Spleen (tissue), 7 donors: ENCODE measurements around the gene IKBKE.

Experiments
- CTCF ChIP-seq, 11 experiments: fragments of 200-600 bp in 7 of 11; fragments of 450-650 bp in 4 of 11; sonication (generic) in 4 of 11; IDR thresholded peaks in 8 of 11; conservative IDR thresholded peaks in 3 of 11; 1 replicate in 7 of 11; 2 replicates in 4 of 11; pipeline versions ENCODE4 v1.4.0 to v1.8.0; 2016 to 2021; ENCODE audit warnings: antibody characterized with exemption in 11 of 11, inconsistent platforms in 4 of 11, mild to moderate bottlenecking in 1 of 11
- POLR2AphosphoS5 ChIP-seq, 3 donors: sonication (generic); formaldehyde crosslinking; IDR thresholded peaks; one replicate each; pipeline ENCODE4 v1.5.1; 2017; ENCODE audit warnings: antibody characterized with exemption in 3 of 3
- donor health status: DM: no; HTN: no; CAD: no; lungs with moderate emphysema.
- donor health status: DM: no; HTN: no; CAD: no.
- donor health status: DM: no; HTN: no; CAD: no.

- TF ChIP-seq CTCF (IDR thresholded peaks at IDR 0.05 in 8 of 11, conservative IDR thresholded peaks at IDR 0.05 in 3 of 11) (no peak), POLR2AphosphoS5 (IDR thresholded peaks at IDR 0.05) (no peak)
These were observed 32.5 kb downstream of the IKBKE start for GRCh38 chr1:206502812-206503211.
